Urinary bladder (tissue), 4 donors: ENCODE measurements around the gene PARD3. TPM values are rescaled to one million over a fixed set of nuclear protein-coding genes. Genes with fewer than 3 reads are reported as not detected.

Source experiments
- DNase-seq: peaks from one replicate; pipeline ENCODE4 v3.0.0-alpha.2; 2015; ENCODE audit errors: extremely low spot score
- H3K27ac ChIP-seq: one replicate; pipeline ENCODE4 v1.5.1; 2013; ENCODE audit warnings: low read depth, mild to moderate bottlenecking, moderate library complexity
- H3K36me3 ChIP-seq: one replicate; pipeline ENCODE4 v1.6.1; 2013; ENCODE audit warnings: mild to moderate bottlenecking, moderate library complexity; ENCODE audit not compliant: insufficient read depth
- H3K4me1 ChIP-seq: one replicate; pipeline ENCODE4 v1.6.1; 2013; ENCODE audit warnings: mild to moderate bottlenecking, moderate library complexity; ENCODE audit not compliant: insufficient read depth
- H3K4me3 ChIP-seq: one replicate; pipeline ENCODE4 v1.5.1; 2013; ENCODE audit warnings: low read depth, low read length
- WGBS: extraction: QIAGEN DNeasy Blood & Tissue Kit; methylation state at CpG from one replicate; pipeline ENCODE4 v1.1.7; 2013; 5-methylcytosine and 5-hydroxymethylcytosine counted together
- polyA plus RNA-seq: library from polyadenylated mRNA; stranded (reverse); fragments of 200-250 nt; gene quantifications from one replicate; pipeline ENCODE4 v1.2.3, GENCODE V29; 2013
- total RNA-seq: library from RNA; depleted of rRNA; stranded (reverse); fragments of >200 nt; gene quantifications from one replicate; pipeline ENCODE4 v1.2.3, GENCODE V29; 2014
- donor health status: healthy with polysubstance abuse.
- donor health status: healthy.

Gene PARD3
- total and polyA plus RNA-seq, 2 donors = 27.5 to 89.1 TPM

DNA sequence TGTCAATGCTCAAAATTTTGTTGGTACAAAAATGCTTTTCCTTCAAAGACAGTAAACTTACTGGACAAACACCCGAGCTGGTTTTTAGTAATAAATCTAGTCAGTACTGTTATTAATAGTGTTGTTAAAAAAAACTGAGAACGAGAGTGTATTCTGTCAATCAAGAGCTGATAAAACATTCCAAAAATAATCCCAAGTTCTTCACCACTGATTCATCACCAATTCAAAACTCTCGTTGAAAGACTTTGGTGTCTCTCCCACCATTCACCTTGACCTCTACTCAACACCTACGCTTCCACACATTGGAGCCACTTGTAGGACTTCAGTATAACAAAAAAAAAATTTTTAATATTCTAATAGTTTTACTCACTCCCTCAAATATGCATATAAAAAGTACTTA, 279.2 kb downstream of the PARD3 start:
- 88% methylated on average over 4 of the region's 4 CpGs for WGBS
- Histone ChIP-seq H3K4me3 (no peak overlapping the region), H3K27ac (no peak overlapping the region), H3K36me3 (no peaks in the 10 kb centered on the region), H3K4me1 (no peaks in the 10 kb centered on the region)
- DNase-seq = no peak

DNA sequence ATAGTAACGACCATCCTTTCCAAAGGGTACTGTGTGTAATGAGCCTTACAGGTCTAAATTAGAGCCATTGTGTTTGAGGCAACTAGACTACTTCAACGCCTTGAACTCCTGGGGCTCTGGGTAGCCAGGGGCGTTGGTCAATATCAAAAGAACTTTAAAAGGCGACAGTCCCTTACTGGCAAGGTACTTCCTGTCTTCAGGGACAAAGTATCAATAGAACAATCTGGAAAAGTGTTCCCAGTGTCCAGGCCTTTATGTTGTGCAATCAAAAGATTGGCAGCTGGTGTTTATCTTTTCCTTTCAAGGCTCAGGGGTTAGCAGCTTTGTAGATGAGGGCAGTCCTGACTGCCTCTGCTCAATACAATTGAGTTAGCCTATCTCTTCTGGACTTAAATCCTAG, 284.3 kb downstream of the PARD3 start:
- 95% methylated on average over 4 of the region's 4 CpGs for WGBS
- no peak overlapping the region for H3K27ac ChIP-seq
- no peak for DNase-seq

GRCh38 chr10:34528320-34528719, 286.8 kb downstream of the PARD3 start:
- H3K27ac ChIP-seq = no peak overlapping the region
- no peak for DNase-seq
- no peaks in the 10 kb centered on the region for H3K4me1 ChIP-seq
- H3K36me3 ChIP-seq = peaks cover 2% of the 10 kb centered on the region
- H3K4me3 ChIP-seq = no peak overlapping the region
- WGBS = 77% methylated on average over 3 of the region's 3 CpGs

More for the DNA sequence above, 284.3 kb downstream of the PARD3 start:
- H3K36me3 ChIP-seq = peaks cover 2% of the 10 kb centered on the region
- no peaks in the 10 kb centered on the region for H3K4me1 ChIP-seq
- no peak overlapping the region for H3K4me3 ChIP-seq

DNA sequence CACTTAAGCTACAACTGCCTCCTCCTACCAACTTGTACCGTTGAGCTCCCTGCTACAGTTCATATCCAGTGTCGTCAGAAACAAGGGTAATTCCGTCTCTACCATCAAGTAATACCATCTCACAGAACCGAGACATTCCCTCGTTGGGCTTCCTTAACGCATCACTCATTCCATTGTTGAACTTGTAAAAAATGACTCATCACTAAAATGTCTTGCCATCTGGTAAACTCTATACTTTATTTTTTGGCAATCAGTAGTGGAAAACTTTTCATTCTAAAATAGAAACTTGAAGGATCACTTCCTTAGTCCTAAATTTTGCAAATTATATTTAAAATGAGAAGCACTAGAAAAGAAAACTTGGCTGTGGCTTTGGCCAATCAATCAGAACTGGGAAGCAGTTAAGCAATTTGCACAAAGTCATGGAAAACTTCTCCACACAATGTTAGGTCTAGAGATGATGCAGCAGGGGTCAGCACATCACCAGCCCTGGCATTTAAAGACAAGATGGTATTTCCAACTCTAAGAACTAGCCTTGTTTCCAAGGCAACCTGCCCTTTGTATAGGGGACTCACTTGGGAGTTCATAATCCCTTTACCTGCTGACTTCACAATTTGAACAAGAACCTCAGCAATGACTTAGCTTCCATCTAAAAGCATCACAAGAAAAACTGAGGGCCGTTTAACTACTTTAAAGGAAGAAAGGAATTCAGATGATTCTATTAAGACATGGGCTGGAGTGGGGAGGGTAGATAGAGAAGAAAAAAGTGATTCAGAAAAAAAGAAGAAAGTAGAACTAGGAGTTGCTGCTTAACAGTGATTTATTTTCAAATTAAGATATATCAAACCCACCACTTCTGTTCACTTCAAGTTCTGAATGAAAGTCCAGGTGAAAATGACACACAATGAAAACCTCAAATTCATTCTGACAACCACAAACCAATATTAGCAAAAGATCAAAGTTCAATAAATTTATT, 288.1 kb downstream of the PARD3 start:
- H3K27ac ChIP-seq = no peak overlapping the region
- H3K4me1 ChIP-seq = no peaks in the 10 kb centered on the region
- WGBS = 19% methylated on average over 7 of the region's 7 CpGs
- no peak overlapping the region for H3K4me3 ChIP-seq
- DNase-seq = no peak
- peaks cover 2% of the 10 kb centered on the region for H3K36me3 ChIP-seq

GRCh38 chr10:34526186-34526585, 288.9 kb downstream of the PARD3 start:
- Histone ChIP-seq H3K4me1 (no peaks in the 10 kb centered on the region), H3K4me3 (no peak overlapping the region), H3K27ac (no peak overlapping the region), H3K36me3 (peaks cover 2% of the 10 kb centered on the region)
- WGBS = 73% methylated on average over 3 of the region's 3 CpGs
- DNase-seq = no peak

DNA sequence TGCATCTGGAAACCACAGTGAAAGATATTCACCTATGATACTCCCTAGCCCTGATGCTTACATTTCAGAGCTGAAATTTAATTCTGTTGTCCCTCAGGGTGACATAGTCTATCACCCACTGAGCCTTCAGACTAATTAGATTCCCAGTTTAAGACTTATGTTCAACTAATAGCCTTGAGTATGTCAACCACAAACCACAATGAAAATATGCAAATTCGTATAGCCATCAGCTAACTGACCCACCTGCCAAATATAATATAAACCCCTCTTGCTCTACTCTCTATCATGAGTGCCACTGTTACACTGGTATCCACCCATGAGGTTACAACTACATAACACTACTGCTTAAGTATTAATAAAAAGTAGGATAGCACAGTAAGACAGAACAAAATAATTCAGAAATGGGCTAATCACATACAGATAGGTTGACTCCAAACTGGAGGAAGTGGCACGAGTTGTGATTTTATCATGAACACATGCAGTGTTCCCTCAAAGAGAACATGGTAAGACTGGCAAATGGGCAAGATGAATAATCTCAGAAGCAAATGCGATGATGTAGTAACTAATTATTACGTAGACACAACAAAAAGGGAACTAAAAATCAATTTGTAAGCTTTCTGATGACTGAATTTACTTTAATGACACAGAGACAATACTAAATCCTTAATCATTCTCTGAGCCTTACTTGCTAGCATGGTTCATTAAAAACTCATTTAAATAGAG, 290.6 kb downstream of the PARD3 start:
- WGBS = 95% methylated on average over 4 of the region's 4 CpGs
- Histone ChIP-seq H3K27ac (no peak overlapping the region), H3K4me1 (no peaks in the 10 kb centered on the region), H3K36me3 (peaks cover 2% of the 10 kb centered on the region), H3K4me3 (no peak overlapping the region)
- DNase-seq = no peak

GRCh38 chr10:34523017-34523767, 291.9 kb downstream of the PARD3 start:
- no peaks in the 10 kb centered on the region for H3K4me1 ChIP-seq
- WGBS = 96% methylated on average over 3 of the region's 3 CpGs

GRCh38 chr10:34522546-34522945, 292.6 kb downstream of the PARD3 start:
- WGBS = 53% methylated on average over 6 of the region's 6 CpGs

More at GRCh38 chr10:34523017-34523767, 291.9 kb downstream of the PARD3 start:
- Histone ChIP-seq H3K4me3 (no peak overlapping the region), H3K36me3 (no peaks in the 10 kb centered on the region), H3K27ac (no peak overlapping the region)
- DNase-seq = no peak

GRCh38 chr10:34520510-34520909, 294.6 kb downstream of the PARD3 start:
- WGBS = 89% methylated on average over 2 of the region's 2 CpGs
- Histone ChIP-seq H3K4me3 (no peak overlapping the region), H3K36me3 (no peaks in the 10 kb centered on the region), H3K4me1 (no peaks in the 10 kb centered on the region), H3K27ac (no peak overlapping the region)
- no peak for DNase-seq

More at GRCh38 chr10:34522546-34522945, 292.6 kb downstream of the PARD3 start:
- DNase-seq = no peak
- H3K4me3 ChIP-seq = no peak overlapping the region
- no peaks in the 10 kb centered on the region for H3K4me1 ChIP-seq
- no peaks in the 10 kb centered on the region for H3K36me3 ChIP-seq
- H3K27ac ChIP-seq = no peak overlapping the region

- Histone ChIP-seq H3K4me3 (no peak overlapping the region), H3K36me3 (no peaks in the 10 kb centered on the region), H3K4me1 (no peaks in the 10 kb centered on the region), H3K27ac (no peak overlapping the region)
- 83% methylated on average over 7 of the region's 7 CpGs for WGBS
- no peak for DNase-seq
Observed at GRCh38 chr10:34520084-34520483, 295.0 kb downstream of the PARD3 start.

GRCh38 chr10:34514290-34514689, 300.8 kb downstream of the PARD3 start:
- Histone ChIP-seq H3K27ac (no peak overlapping the region), H3K36me3 (no peaks in the 10 kb centered on the region), H3K4me3 (no peak overlapping the region), H3K4me1 (no peaks in the 10 kb centered on the region)
- 96% methylated on average over 4 of the region's 4 CpGs for WGBS
- DNase-seq = no peak

DNA sequence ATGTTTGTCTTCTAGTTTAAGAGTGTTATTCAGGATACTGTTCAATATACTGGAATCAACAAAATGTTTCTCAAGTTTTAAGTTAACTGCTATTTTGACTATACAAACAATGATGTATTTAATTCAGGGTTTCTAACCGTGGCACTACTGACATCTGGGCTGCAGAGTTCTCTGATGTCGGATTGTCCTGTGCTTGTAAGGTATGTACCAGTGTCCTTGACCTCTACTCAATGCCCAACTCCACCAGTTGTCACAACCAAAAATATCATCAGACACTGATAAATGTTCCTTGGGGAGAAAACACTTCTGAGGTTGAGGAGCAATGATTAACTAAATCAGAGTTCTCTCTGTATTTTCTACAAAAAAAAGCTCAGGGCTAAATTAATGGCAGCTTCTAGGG, 301.5 kb downstream of the PARD3 start:
- H3K4me3 ChIP-seq = no peak overlapping the region
- no peaks in the 10 kb centered on the region for H3K36me3 ChIP-seq
- no peaks in the 10 kb centered on the region for H3K4me1 ChIP-seq
- DNase-seq = no peak
- H3K27ac ChIP-seq = no peak overlapping the region
- 95% methylated on average over 2 of the region's 2 CpGs for WGBS

GRCh38 chr10:34507217-34507616, 307.9 kb downstream of the PARD3 start:
- DNase-seq = no peak
- Histone ChIP-seq H3K4me3 (no peak overlapping the region), H3K36me3 (no peaks in the 10 kb centered on the region), H3K27ac (no peak overlapping the region), H3K4me1 (no peaks in the 10 kb centered on the region)
- 80% methylated on average over 3 of the region's 3 CpGs for WGBS
